ENCODE results near the gene CLTA.

DNA sequence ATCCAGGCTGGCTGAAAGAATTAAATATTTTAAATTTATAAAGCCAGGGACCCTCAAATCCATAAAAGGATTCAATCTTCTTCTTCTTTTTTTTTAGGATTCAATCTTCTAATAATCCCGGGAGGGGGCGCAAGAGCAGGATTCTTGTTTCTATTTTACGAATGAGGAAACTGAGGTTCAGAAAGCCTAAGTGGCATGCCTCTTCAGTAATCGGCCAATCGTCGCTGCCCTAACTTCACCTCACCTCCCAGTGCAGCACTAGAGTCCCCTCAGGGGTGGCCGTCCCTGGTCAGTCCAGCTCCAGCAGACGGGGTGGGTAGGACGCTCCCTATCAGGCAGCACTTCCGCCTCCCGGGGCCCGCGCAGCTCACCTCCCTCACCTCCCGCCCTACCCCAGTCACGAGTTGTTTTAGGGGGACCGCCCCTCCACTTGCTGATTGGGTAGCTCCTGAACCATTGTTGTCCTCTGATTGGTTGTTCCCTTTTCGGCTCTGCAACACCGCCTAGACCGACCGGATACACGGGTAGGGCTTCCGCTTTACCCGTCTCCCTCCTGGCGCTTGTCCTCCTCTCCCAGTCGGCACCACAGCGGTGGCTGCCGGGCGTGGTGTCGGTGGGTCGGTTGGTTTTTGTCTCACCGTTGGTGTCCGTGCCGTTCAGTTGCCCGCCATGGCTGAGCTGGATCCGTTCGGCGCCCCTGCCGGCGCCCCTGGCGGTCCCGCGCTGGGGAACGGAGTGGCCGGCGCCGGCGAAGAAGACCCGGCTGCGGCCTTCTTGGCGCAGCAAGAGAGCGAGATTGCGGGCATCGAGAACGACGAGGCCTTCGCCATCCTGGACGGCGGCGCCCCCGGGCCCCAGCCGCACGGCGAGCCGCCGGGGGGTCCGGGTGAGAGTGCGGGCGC lies at the start of gene CLTA:
- TF ChIP-seq EZH2 (IDR thresholded peaks at IDR 0.05; ENCODE audit: insufficient read depth, low read length) = no peak
- TF ChIP-seq, protein P1, sequence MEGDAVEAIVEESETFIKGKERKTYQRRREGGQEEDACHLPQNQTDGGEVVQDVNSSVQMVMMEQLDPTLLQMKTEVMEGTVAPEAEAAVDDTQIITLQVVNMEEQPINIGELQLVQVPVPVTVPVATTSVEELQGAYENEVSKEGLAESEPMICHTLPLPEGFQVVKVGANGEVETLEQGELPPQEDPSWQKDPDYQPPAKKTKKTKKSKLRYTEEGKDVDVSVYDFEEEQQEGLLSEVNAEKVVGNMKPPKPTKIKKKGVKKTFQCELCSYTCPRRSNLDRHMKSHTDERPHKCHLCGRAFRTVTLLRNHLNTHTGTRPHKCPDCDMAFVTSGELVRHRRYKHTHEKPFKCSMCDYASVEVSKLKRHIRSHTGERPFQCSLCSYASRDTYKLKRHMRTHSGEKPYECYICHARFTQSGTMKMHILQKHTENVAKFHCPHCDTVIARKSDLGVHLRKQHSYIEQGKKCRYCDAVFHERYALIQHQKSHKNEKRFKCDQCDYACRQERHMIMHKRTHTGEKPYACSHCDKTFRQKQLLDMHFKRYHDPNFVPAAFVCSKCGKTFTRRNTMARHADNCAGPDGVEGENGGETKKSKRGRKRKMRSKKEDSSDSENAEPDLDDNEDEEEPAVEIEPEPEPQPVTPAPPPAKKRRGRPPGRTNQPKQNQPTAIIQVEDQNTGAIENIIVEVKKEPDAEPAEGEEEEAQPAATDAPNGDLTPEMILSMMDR (IDR thresholded peaks at IDR 0.05; ENCODE audit: insufficient read depth, low read depth, low read length) = peak; percentile 55
